ENCODE measurements around the gene VAT1L. TPM values are rescaled to one million over a fixed set of nuclear protein-coding genes. Genes with fewer than 3 reads are reported as not detected.

Gene VAT1L
- polyA plus RNA-seq, 1 of the 3 experiments (the other 2 are of a cell fraction), result 52.5 TPM

GRCh38 chr16:77760800-77761199, 27.6 kb upstream of the VAT1L start (continued):
- TF ChIP-seq USF2 (IDR thresholded peaks at IDR 0.05; ENCODE audit: borderline replicate concordance, low read depth, low read length) (no peak), CHD2 (IDR thresholded peaks at IDR 0.05; ENCODE audit: low read length, partially characterized antibody) (no peak), GATA2 (CRISPR knock-in tag; IDR thresholded peaks at IDR 0.05) (no peak), RAD21 (IDR thresholded peaks at IDR 0.05; ENCODE audit: low read length) (no peak), TCF12 (IDR thresholded peaks at IDR 0.05) (peak; percentile 64), ELF1 (IDR thresholded peaks at IDR 0.05) (no peak), MXI1 (IDR thresholded peaks at IDR 0.05; ENCODE audit: low read depth, low read length) (no peak), SMC3 (IDR thresholded peaks at IDR 0.05; ENCODE audit: low read depth, low read length) (no peak), USF1 (IDR thresholded peaks at IDR 0.05; ENCODE audit: borderline replicate concordance, low read depth) (no peak), NRF1 (IDR thresholded peaks at IDR 0.05; ENCODE audit: low read depth, low read length) (no peak), POLR2AphosphoS5 (IDR thresholded peaks at IDR 0.05; ENCODE audit: low read depth, low read length) (no peak), CTCF (IDR thresholded peaks at IDR 0.05) (no peak), GABPA (IDR thresholded peaks at IDR 0.05; ENCODE audit: low read depth) (no peak), FOSL2 (IDR thresholded peaks at IDR 0.05; ENCODE audit: borderline replicate concordance, low read depth) (no peak), IRF3 (IDR thresholded peaks at IDR 0.05; ENCODE audit: low read depth, low read length) (no peak), SIN3A (IDR thresholded peaks at IDR 0.05; ENCODE audit: borderline replicate concordance, low read depth, low read length) (no peak), EZH2phosphoT487 (IDR thresholded peaks at IDR 0.05; ENCODE audit: borderline replicate concordance, low read depth) (no peak)

GRCh38 chr16:77761204-77761603, 27.2 kb upstream of the VAT1L start:
- no peaks in the 10 kb centered on the region for H3F3A ChIP-seq (replicated peaks; ENCODE audit: insufficient read depth)
- TF ChIP-seq EP300 (IDR thresholded peaks at IDR 0.05; ENCODE audit: borderline replicate concordance in 1 of 2, low read depth in 1 of 2, low read length in 1 of 2) (no peak), GATA2 (CRISPR knock-in tag; IDR thresholded peaks at IDR 0.05) (peak; percentile 45; the same call in 1 of the 2 replicates)
- ChIA-PET CTCF (interaction anchor here (0.7 to 1.5 kb wide), 2 partner anchors 10 to 346 kb away, joined by 3 to 7 read pairs; no protein-coding TSS in a partner anchor), POLR2A (no interaction called here)
- H3K9me2 ChIP-seq, result no peaks in the 10 kb centered on the region
- no peak overlapping the region for H3K4me2 ChIP-seq
- no peak overlapping the region for H3K9ac ChIP-seq
- H3K79me2 ChIP-seq (ENCODE audit: insufficient read depth), result no peaks in the 10 kb centered on the region
- no peaks in the 10 kb centered on the region for H3K9me3 ChIP-seq
- H2AFZ ChIP-seq (ENCODE audit: low read depth), result no peak overlapping the region
- H3K4me3 ChIP-seq (ENCODE audit: low read depth in 2 of 2, low read length in 1 of 2), result no peak overlapping the region
- no peak for DNase-seq
- no peak overlapping the region for H3K27ac ChIP-seq (ENCODE audit: low read depth in 2 of 2, low read length in 1 of 2)
- H3K4me1 ChIP-seq (ENCODE audit: control insufficient read depth in 1 of 2, insufficient read depth in 2 of 2, low read depth in 1 of 2, low read length in 1 of 2), result peaks cover 0 to 10% of the 10 kb centered on the region in 2 experiments; a peak in 1 of 4 replicates
- no peaks in the 10 kb centered on the region for H4K20me1 ChIP-seq (ENCODE audit: insufficient read depth)
- no peaks in the 10 kb centered on the region for H3K27me3 ChIP-seq (ENCODE audit: insufficient read depth)
- no peaks in the 10 kb centered on the region for H3K36me3 ChIP-seq (replicated peaks in 1 of 2; ENCODE audit: control insufficient read depth in 1 of 2, insufficient read depth in 2 of 2, low read length in 1 of 2)
- 64% methylated on average over 1 of the region's 1 CpG for WGBS (ENCODE audit: low lambda C conversion rate)
